WTC11 (cell line): ENCODE results near the gene OR51L1. TPM values are rescaled to one million over a fixed set of nuclear protein-coding genes. Genes with fewer than 3 reads are reported as not detected.

Source experiments
- ATAC-seq: fragments of 200-7000 bp; cut with Tn5 transposase; 2 replicates; pipeline ENCODE4 v1.10.0; 2021; ENCODE audit warnings: mild to moderate bottlenecking, moderate library complexity
- CTCF ChIA-PET: fragments of 300-600 bp; sonication (Branson Sonifier 250); formaldehyde crosslinking; loops from one replicate; lab custom pipeline; 2021; ENCODE audit warnings: antibody characterized with exemption; lab: Charles Lee
- POLR2A ChIA-PET: fragments of 350-600 bp; sonication (Branson Sonifier 250); formaldehyde crosslinking; loops from one replicate; lab custom pipeline; 2021; ENCODE audit warnings: antibody characterized with exemption; lab: Charles Lee
- DNase-seq: peaks from one replicate; pipeline ENCODE4 v3.0.0; 2021; ENCODE audit warnings: low spot score
- H3K27ac Mint-ChIP-seq: 2 replicates; pipeline ENCODE4 v1.8.0; 2021; ENCODE audit warnings: mixed read lengths
- H3K27me3 Mint-ChIP-seq: 2 replicates; pipeline ENCODE4 v1.8.0; 2021; ENCODE audit warnings: low read depth, mild to moderate bottlenecking, moderate library complexity, mixed read lengths
- H3K36me3 Mint-ChIP-seq: 2 replicates; pipeline ENCODE4 v1.8.0; 2021; ENCODE audit warnings: mixed read lengths
- H3K4me1 Mint-ChIP-seq: 2 replicates; pipeline ENCODE4 v1.8.0; 2022; ENCODE audit warnings: mixed read lengths
- H3K4me3 Mint-ChIP-seq: 2 replicates; pipeline ENCODE4 v1.8.0; 2021; ENCODE audit warnings: mild to moderate bottlenecking, moderate library complexity, mixed read lengths
- H3K9me3 Mint-ChIP-seq: 2 replicates; pipeline ENCODE4 v1.8.0; 2021; ENCODE audit warnings: mixed read lengths
- ATF2 ChIP-seq: sonication (generic); formaldehyde crosslinking; IDR thresholded peaks from 2 replicates; pipeline ENCODE4 v1.8.1; 2022; ENCODE audit warnings: low read depth, missing genetic modification reagents, borderline replicate concordance
- ATF3 ChIP-seq: sonication (generic); formaldehyde crosslinking; conservative IDR thresholded peaks from 2 replicates; pipeline ENCODE4 v1.8.1; 2022; ENCODE audit warnings: mild to moderate bottlenecking, missing genetic modification reagents
- CREB1 ChIP-seq: sonication (generic); formaldehyde crosslinking; IDR thresholded peaks from 2 replicates; pipeline ENCODE4 v1.8.0; 2023; ENCODE audit warnings: mild to moderate bottlenecking, missing genetic modification reagents
- ELF4 ChIP-seq: sonication (generic); formaldehyde crosslinking; IDR thresholded peaks from 2 replicates; pipeline ENCODE4 v1.8.1; 2022; ENCODE audit warnings: low read depth, mild to moderate bottlenecking, moderate library complexity, missing genetic modification reagents
- ESRRA ChIP-seq: sonication (generic); formaldehyde crosslinking; IDR thresholded peaks from 2 replicates; pipeline ENCODE4 v1.8.1; 2022; ENCODE audit warnings: mild to moderate bottlenecking, missing genetic modification reagents, borderline replicate concordance
- FOXJ3 ChIP-seq: sonication (generic); formaldehyde crosslinking; IDR thresholded peaks from 2 replicates; pipeline ENCODE4 v1.9.0; 2021; ENCODE audit warnings: missing genetic modification reagents, mild to moderate bottlenecking, borderline replicate concordance
- FOXP1 ChIP-seq: sonication (generic); formaldehyde crosslinking; IDR thresholded peaks from 2 replicates; pipeline ENCODE4 v1.8.0; 2022; ENCODE audit warnings: missing genetic modification reagents, mild to moderate bottlenecking, moderate library complexity, borderline replicate concordance
- HMGA2 ChIP-seq: fragments of 250-450 bp; sonication (Bioruptor Pico); IDR thresholded peaks from 2 replicates; pipeline ENCODE4 v1.4.0; 2021; ENCODE audit warnings: mild to moderate bottlenecking, moderate library complexity
- IRF1 ChIP-seq: sonication (generic); formaldehyde crosslinking; IDR thresholded peaks from 2 replicates; pipeline ENCODE4 v1.8.0; 2023; ENCODE audit warnings: missing genetic modification reagents
- IRF2 ChIP-seq: sonication (generic); formaldehyde crosslinking; IDR thresholded peaks from 2 replicates; pipeline ENCODE4 v1.8.0; 2022; ENCODE audit warnings: low read depth, missing genetic modification reagents, borderline replicate concordance
- KAT7 ChIP-seq: sonication (generic); formaldehyde crosslinking; IDR thresholded peaks from 2 replicates; pipeline ENCODE4 v1.8.1; 2023; ENCODE audit warnings: missing genetic modification reagents, mild to moderate bottlenecking, borderline replicate concordance
- NFATC4 ChIP-seq: fragments of 250-450 bp; sonication (Bioruptor Pico); IDR thresholded peaks from 2 replicates; pipeline ENCODE4 v1.9.0; 2021; ENCODE audit warnings: mild to moderate bottlenecking
- NR3C1 ChIP-seq: sonication (generic); formaldehyde crosslinking; conservative IDR thresholded peaks from 2 replicates; pipeline ENCODE4 v1.8.1; 2023; ENCODE audit warnings: low read depth, mild to moderate bottlenecking, missing genetic modification reagents
- OVOL2 ChIP-seq: fragments of 250-450 bp; sonication (Bioruptor Pico); IDR thresholded peaks from 2 replicates; pipeline ENCODE4 v1.9.0; 2021; ENCODE audit warnings: mild to moderate bottlenecking, borderline replicate concordance
- SMAD3 ChIP-seq: sonication (generic); formaldehyde crosslinking; IDR thresholded peaks from 2 replicates; pipeline ENCODE4 v1.8.0; 2022; ENCODE audit warnings: missing genetic modification reagents, mild to moderate bottlenecking, borderline replicate concordance
- ZNF138 ChIP-seq: sonication (generic); formaldehyde crosslinking; conservative IDR thresholded peaks from 2 replicates; pipeline ENCODE4 v1.8.1; 2022; ENCODE audit warnings: mild to moderate bottlenecking, moderate library complexity, missing genetic modification reagents
- ZNF396 ChIP-seq: fragments of 250-450 bp; sonication (Bioruptor Pico); IDR thresholded peaks from 2 replicates; pipeline ENCODE4 v1.8.0; 2021; ENCODE audit warnings: mild to moderate bottlenecking, moderate library complexity, borderline replicate concordance
- ZNF416 ChIP-seq: fragments of 250-450 bp; sonication (Bioruptor Pico); IDR thresholded peaks from 2 replicates; pipeline ENCODE4 v1.9.0; 2021; ENCODE audit warnings: mild to moderate bottlenecking, inconsistent platforms
- ZNF425 ChIP-seq: fragments of 250-450 bp; sonication (Bioruptor Pico); conservative IDR thresholded peaks from 2 replicates; pipeline ENCODE4 v1.9.0; 2021; ENCODE audit warnings: mild to moderate bottlenecking
- ZNF671 ChIP-seq: fragments of 250-450 bp; sonication (Bioruptor Pico); IDR thresholded peaks from 2 replicates; pipeline ENCODE4 v1.8.0; 2021; ENCODE audit warnings: mild to moderate bottlenecking
- total RNA-seq: library from RNA; stranded (reverse); gene quantifications from 3 replicates; pipeline ENCODE4 v1.2.3, GENCODE V29; 2021

Gene OR51L1
- total RNA-seq, 1 experiment from 2014 or later, result not detected

- no peak for TF ChIP-seq ZNF425 (CRISPR knock-in tag)
- TF ChIP-seq KAT7, result no peak
Measured at GRCh38 chr11:5040876-5041275, 46.2 kb downstream of the OR51L1 start (continued).

- Mint-ChIP-seq H3K36me3 (no peaks in the 10 kb centered on the region), H3K27ac (no peak overlapping the region), H3K27me3 (no peaks in the 10 kb centered on the region), H3K4me3 (no peak overlapping the region), H3K4me1 (peaks cover 6% of the 10 kb centered on the region), H3K9me3 (no peaks in the 10 kb centered on the region)
- DNase-seq (no peak), ATAC-seq (no peak)
- POLR2A ChIA-PET, result no interaction called here
- no peak for TF ChIP-seq ZNF425 (CRISPR knock-in tag)
- no peak for TF ChIP-seq ATF2 (CRISPR knock-in tag)
- TF ChIP-seq ZNF416 (CRISPR knock-in tag), result no peak
- no peak for TF ChIP-seq CREB1
- no peak for TF ChIP-seq FOXJ3 (CRISPR knock-in tag)
- no peak for TF ChIP-seq IRF1 (CRISPR knock-in tag)
- TF ChIP-seq SMAD3 (CRISPR knock-in tag), result no peak
- no peak for TF ChIP-seq ZNF671 (CRISPR knock-in tag)
- no peak for TF ChIP-seq ELF4 (CRISPR knock-in tag)
- TF ChIP-seq FOXP1, result no peak
- TF ChIP-seq ZNF138 (CRISPR knock-in tag), result no peak
- no peak for TF ChIP-seq ESRRA (CRISPR knock-in tag)
- no peak for TF ChIP-seq ATF3 (CRISPR knock-in tag)
- TF ChIP-seq OVOL2, result no peak
- no peak for TF ChIP-seq ZNF396 (CRISPR knock-in tag)
- no peak for TF ChIP-seq IRF2
- no peak for TF ChIP-seq HMGA2 (CRISPR knock-in tag)
- TF ChIP-seq NR3C1 (CRISPR knock-in tag), result no peak
- TF ChIP-seq NFATC4 (CRISPR knock-in tag), result no peak
- TF ChIP-seq, all 79 proteins: peak for 0
- CTCF ChIA-PET, result no interaction called here
Measured at GRCh38 chr11:5042091-5042490, 47.4 kb downstream of the OR51L1 start.
